GM12878 (cell line): ENCODE measurements around the gene GBGT1. TPM values are rescaled to one million over a fixed set of nuclear protein-coding genes. Genes with fewer than 3 reads are reported as not detected.
A peak's percentile ranks its signal among the peaks of the same experiment; 100 is the strongest.

Source experiments
- BACH1 ChIP-seq: fragments of 450-650 bp; IDR thresholded peaks from 2 replicates; pipeline ENCODE4 v1.6.1; 2017; ENCODE audit warnings: mild to moderate bottlenecking, borderline replicate concordance
- CHD4 ChIP-seq: fragments of 200-600 bp; sonication (generic); IDR thresholded peaks from 2 replicates; pipeline ENCODE4 v1.6.1; 2016; ENCODE audit warnings: mild to moderate bottlenecking
- EP300 ChIP-seq, 2 experiments: fragments of 150-350 bp in 1 of 2; IDR thresholded peaks; 2 replicates each; pipeline ENCODE4 v1.6.1; 2011 to 2012; ENCODE audit warnings: low read depth in 2 of 2, low read length in 2 of 2, borderline replicate concordance in 1 of 2, improper control_type of control experiment in 1 of 2, inconsistent platforms in 1 of 2; ENCODE audit not compliant: control insufficient read depth in 1 of 2
- KLF5 ChIP-seq: fragments of 450-650 bp; IDR thresholded peaks from 2 replicates; pipeline ENCODE4 v1.6.1; 2014; ENCODE audit warnings: mild to moderate bottlenecking; ENCODE audit not compliant: partially characterized antibody
- MYC ChIP-seq: IDR thresholded peaks from 2 replicates; pipeline ENCODE4 v1.6.1; 2011; ENCODE audit warnings: mild to moderate bottlenecking, low read length, moderate library complexity, inconsistent platforms; ENCODE audit not compliant: insufficient read depth, insufficient replicate concordance, insufficient read length, severe bottlenecking
- PAX8 ChIP-seq: fragments of 450-650 bp; IDR thresholded peaks from 2 replicates; pipeline ENCODE4 v1.6.1; 2017; ENCODE audit warnings: mild to moderate bottlenecking, moderate library complexity
- RAD21 ChIP-seq: IDR thresholded peaks from 2 replicates; pipeline ENCODE4 v1.6.1; 2011; ENCODE audit warnings: mild to moderate bottlenecking, low read depth, low read length, moderate library complexity; ENCODE audit not compliant: insufficient read depth
- RFX5 ChIP-seq: IDR thresholded peaks from 2 replicates; pipeline ENCODE4 v1.6.1; 2011; ENCODE audit warnings: low read depth, low read length, improper control_type of control experiment
- RUNX3 ChIP-seq: IDR thresholded peaks from 2 replicates; pipeline ENCODE4 v1.6.1; 2012; ENCODE audit warnings: low read length, inconsistent platforms
- SPI1 ChIP-seq: IDR thresholded peaks from 2 replicates; pipeline ENCODE4 v1.6.1; 2011; ENCODE audit warnings: low read depth, mild to moderate bottlenecking, low read length, moderate library complexity, borderline replicate concordance; ENCODE audit not compliant: insufficient read depth
- STAT3 ChIP-seq: IDR thresholded peaks from 2 replicates; pipeline ENCODE4 v1.6.1; 2011; ENCODE audit warnings: low read depth, low read length, improper control_type of control experiment
- SUPT20H ChIP-seq: IDR thresholded peaks from 2 replicates; pipeline ENCODE4 v1.6.1; 2011; ENCODE audit warnings: low read depth, mild to moderate bottlenecking, low read length, moderate library complexity, borderline replicate concordance; ENCODE audit not compliant: control insufficient read depth
- ZNF217 ChIP-seq: fragments of 450-650 bp; IDR thresholded peaks from 2 replicates; pipeline ENCODE4 v1.6.1; 2017; ENCODE audit warnings: antibody characterized with exemption, mild to moderate bottlenecking
- ZNF384 ChIP-seq: IDR thresholded peaks from 2 replicates; pipeline ENCODE4 v1.6.1; 2012; ENCODE audit warnings: low read depth, mild to moderate bottlenecking, low read length, improper control_type of control experiment, borderline replicate concordance
- polyA plus RNA-seq, 11 experiments: library from polyadenylated mRNA; depleted of rRNA in 4 of 11; unstranded in 6 of 11; stranded (reverse) in 5 of 11; fragments of >200 nt; fragmentation: Nextera tagmentation in 4 of 11; fragmentation: Illumina TruSeq in 1 of 11; extraction: Ambion mirVana in 4 of 11; extraction: Trizol in 1 of 11; gene quantifications; 1 replicate in 1 of 11; 2 replicates in 10 of 11; pipeline versions ENCODE4 v1.2.1 to v1.2.3, GENCODE V29; 2011 to 2016; ENCODE audit warnings: inconsistent platforms in 2 of 11, missing spikeins in 2 of 11, low read depth in 1 of 11
- total RNA-seq, 4 experiments: library from RNA; depleted of rRNA in 3 of 4; stranded (reverse); fragments of >200 nt in 3 of 4; fragmentation: Illumina TruSeq in 1 of 4; extraction: Trizol in 1 of 4; gene quantifications; 2 replicates each; pipeline versions ENCODE4 v1.2.1 to v1.2.3, GENCODE V29; 2013 to 2021
- TF ChIP-seq, protein P1 (sequence below): fragments of 450-650 bp; formaldehyde crosslinking; IDR thresholded peaks from 2 replicates; pipeline ENCODE4 v1.4.0; 2020; ENCODE audit warnings: mild to moderate bottlenecking, moderate library complexity
- TF ChIP-seq, protein P2 (sequence below): IDR thresholded peaks from 2 replicates; pipeline ENCODE4 v1.6.1; 2012; ENCODE audit warnings: low read depth, low read length, improper control_type of control experiment
- TF ChIP-seq, protein P3 (sequence below): IDR thresholded peaks from 2 replicates; pipeline ENCODE4 v1.6.1; 2012; ENCODE audit warnings: improper control_type of control experiment, low read depth, low read length; ENCODE audit not compliant: insufficient replicate concordance

GBGT1 gene
- total and polyA plus RNA-seq, 10 of the 15 experiments (the other 5 are each of a cell fraction or from before 2014, with no cell fraction given), result 0.08 to 1.9 (median 0.49) TPM

DNA sequence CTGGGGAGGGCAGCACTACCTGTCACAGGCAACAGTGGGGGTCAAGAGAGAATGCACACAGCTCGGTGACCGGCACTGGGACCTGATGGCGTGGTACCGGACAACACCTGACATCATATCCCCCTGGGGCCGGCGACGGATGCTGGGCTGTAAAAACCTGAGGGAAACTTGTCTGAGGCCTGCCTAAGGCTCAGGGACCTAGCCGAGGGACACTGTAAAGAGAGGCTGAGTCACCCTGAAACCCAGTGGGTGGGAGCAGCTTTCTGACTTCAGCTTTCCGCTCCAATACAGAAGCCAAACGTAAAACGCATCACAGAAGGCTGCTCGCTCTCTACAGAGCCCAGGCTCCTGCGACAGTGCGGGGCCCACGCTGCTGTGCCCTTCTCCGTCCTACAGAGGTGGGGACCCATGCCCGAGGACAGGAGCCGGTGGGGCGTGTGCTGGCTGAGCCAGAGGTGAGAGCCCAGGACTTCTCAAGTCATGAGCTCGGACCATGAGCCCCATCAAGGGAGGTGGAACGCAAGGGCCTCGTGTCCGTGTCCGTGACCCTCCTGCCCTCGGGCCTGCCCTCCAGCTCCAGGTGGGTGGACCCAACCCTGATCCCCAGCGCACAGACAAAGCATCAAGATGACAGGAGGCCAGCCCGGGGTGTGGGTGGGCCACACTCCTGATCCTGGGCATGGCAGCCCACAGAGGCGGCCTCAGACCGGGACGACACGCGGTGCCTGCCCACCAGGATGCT is 47.9 kb downstream of the GBGT1 start (continued):
- TF ChIP-seq, protein P1, sequence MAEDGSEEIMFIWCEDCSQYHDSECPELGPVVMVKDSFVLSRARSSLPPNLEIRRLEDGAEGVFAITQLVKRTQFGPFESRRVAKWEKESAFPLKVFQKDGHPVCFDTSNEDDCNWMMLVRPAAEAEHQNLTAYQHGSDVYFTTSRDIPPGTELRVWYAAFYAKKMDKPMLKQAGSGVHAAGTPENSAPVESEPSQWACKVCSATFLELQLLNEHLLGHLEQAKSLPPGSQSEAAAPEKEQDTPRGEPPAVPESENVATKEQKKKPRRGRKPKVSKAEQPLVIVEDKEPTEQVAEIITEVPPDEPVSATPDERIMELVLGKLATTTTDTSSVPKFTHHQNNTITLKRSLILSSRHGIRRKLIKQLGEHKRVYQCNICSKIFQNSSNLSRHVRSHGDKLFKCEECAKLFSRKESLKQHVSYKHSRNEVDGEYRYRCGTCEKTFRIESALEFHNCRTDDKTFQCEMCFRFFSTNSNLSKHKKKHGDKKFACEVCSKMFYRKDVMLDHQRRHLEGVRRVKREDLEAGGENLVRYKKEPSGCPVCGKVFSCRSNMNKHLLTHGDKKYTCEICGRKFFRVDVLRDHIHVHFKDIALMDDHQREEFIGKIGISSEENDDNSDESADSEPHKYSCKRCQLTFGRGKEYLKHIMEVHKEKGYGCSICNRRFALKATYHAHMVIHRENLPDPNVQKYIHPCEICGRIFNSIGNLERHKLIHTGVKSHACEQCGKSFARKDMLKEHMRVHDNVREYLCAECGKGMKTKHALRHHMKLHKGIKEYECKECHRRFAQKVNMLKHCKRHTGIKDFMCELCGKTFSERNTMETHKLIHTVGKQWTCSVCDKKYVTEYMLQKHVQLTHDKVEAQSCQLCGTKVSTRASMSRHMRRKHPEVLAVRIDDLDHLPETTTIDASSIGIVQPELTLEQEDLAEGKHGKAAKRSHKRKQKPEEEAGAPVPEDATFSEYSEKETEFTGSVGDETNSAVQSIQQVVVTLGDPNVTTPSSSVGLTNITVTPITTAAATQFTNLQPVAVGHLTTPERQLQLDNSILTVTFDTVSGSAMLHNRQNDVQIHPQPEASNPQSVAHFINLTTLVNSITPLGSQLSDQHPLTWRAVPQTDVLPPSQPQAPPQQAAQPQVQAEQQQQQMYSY, result no peak
- TF ChIP-seq, protein P2, sequence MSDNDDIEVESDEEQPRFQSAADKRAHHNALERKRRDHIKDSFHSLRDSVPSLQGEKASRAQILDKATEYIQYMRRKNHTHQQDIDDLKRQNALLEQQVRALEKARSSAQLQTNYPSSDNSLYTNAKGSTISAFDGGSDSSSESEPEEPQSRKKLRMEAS, result no peak
- TF ChIP-seq SUPT20H (no peak), ZNF217 (no peak), PAX8 (no peak), RUNX3 (no peak), SPI1 (no peak), EP300 (IDR thresholded peaks at IDR 0.05; ENCODE audit: borderline replicate concordance in 1 of 2, control insufficient read depth in 1 of 2, low read depth in 2 of 2, low read length in 2 of 2) (no peak; a peak in 1 of 4 replicates), RFX5 (peak; percentile 79; the same call in 1 of the 2 replicates), KLF5 (no peak), MYC (no peak), STAT3 (no peak), ZNF384 (no peak), CHD4 (no peak), RAD21 (no peak), BACH1 (peak; percentile 82)
- TF ChIP-seq, protein P3, sequence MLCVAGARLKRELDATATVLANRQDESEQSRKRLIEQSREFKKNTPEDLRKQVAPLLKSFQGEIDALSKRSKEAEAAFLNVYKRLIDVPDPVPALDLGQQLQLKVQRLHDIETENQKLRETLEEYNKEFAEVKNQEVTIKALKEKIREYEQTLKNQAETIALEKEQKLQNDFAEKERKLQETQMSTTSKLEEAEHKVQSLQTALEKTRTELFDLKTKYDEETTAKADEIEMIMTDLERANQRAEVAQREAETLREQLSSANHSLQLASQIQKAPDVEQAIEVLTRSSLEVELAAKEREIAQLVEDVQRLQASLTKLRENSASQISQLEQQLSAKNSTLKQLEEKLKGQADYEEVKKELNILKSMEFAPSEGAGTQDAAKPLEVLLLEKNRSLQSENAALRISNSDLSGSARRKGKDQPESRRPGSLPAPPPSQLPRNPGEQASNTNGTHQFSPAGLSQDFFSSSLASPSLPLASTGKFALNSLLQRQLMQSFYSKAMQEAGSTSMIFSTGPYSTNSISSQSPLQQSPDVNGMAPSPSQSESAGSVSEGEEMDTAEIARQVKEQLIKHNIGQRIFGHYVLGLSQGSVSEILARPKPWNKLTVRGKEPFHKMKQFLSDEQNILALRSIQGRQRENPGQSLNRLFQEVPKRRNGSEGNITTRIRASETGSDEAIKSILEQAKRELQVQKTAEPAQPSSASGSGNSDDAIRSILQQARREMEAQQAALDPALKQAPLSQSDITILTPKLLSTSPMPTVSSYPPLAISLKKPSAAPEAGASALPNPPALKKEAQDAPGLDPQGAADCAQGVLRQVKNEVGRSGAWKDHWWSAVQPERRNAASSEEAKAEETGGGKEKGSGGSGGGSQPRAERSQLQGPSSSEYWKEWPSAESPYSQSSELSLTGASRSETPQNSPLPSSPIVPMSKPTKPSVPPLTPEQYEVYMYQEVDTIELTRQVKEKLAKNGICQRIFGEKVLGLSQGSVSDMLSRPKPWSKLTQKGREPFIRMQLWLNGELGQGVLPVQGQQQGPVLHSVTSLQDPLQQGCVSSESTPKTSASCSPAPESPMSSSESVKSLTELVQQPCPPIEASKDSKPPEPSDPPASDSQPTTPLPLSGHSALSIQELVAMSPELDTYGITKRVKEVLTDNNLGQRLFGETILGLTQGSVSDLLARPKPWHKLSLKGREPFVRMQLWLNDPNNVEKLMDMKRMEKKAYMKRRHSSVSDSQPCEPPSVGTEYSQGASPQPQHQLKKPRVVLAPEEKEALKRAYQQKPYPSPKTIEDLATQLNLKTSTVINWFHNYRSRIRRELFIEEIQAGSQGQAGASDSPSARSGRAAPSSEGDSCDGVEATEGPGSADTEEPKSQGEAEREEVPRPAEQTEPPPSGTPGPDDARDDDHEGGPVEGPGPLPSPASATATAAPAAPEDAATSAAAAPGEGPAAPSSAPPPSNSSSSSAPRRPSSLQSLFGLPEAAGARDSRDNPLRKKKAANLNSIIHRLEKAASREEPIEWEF, result no peak
- TF ChIP-seq, all 136 proteins: peak for 27
